Measurements from ENCODE around the gene KRTAP5-3. TPM values are rescaled to one million over a fixed set of nuclear protein-coding genes. Genes with fewer than 3 reads are reported as not detected.

The KRTAP5-3 gene
- total and polyA plus RNA-seq, 2 of the 8 experiments (the other 6 are each of a cell fraction or from before 2014, with no cell fraction given): not detected

DNA sequence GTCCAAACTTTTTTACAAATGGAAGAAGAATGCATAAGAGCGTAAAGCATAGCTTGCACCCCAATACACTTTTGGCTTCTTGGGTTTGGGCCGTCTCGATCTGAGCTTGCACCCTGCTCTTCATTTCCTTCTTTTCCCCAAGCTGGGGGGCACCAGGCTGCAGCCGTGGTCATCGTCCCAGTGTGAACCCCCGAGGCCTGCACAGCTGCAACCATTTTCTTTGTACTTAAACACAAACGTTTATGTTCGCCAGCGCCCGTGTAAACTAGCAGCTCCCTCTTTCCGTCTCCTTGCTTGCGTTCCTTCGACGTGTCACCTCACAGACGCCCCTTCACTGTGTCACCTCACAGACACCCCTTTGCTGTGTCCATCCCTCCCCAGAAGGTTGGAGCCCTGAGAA lies 31.4 kb upstream of the KRTAP5-3 start:
- no peak overlapping the region for H3K56ac ChIP-seq (replicated peaks; ENCODE audit: insufficient read length, low read depth, low read length)
- H3K4ac ChIP-seq (replicated peaks; ENCODE audit: insufficient read length, low read depth, low read length): no peak overlapping the region
- no peaks in the 10 kb centered on the region for H3K79me2 ChIP-seq (ENCODE audit: control insufficient read depth in 1 of 2, insufficient read depth in 2 of 2, low read length in 2 of 2)
- H3K4me1 ChIP-seq (replicated peaks in 1 of 4; ENCODE audit: control insufficient read depth in 3 of 4, insufficient read depth in 4 of 4, low read length in 3 of 4): no peaks in the 10 kb centered on the region; a peak in 1 of 7 replicates
- no peaks in the 10 kb centered on the region for H3K9me3 ChIP-seq (ENCODE audit: insufficient read depth in 2 of 2, low read depth in 1 of 2, low read length in 1 of 2)
- no peak overlapping the region for H2BK20ac ChIP-seq (ENCODE audit: low read length)
- ChIA-PET POLR2A (ENCODE audit: partially characterized antibody) (no interaction called here), CTCF (ENCODE audit: partially characterized antibody) (interaction anchor here (0.7 to 4.9 kb wide), 37 partner anchors 8 to 517 kb away, joined by 3 to 47 read pairs (median 4); partner anchors contain the start of genes KRTAP5-3 and KRTAP5-5)
- no peaks in the 10 kb centered on the region for H3K79me1 ChIP-seq (ENCODE audit: low read depth, low read length)
- 0 out of 2 replicates have a peak overlapping the region, but pooled peaks have one; percentile 27 for H2BK12ac ChIP-seq (ENCODE audit: low read depth, low read length)
- no peaks in the 10 kb centered on the region; the same call in 1 of the 2 replicates for H3K23me2 ChIP-seq (ENCODE audit: low read depth, low read length)
- H2BK15ac ChIP-seq (ENCODE audit: low read length): no peak overlapping the region
- no peak overlapping the region for H3K27ac ChIP-seq (ENCODE audit: low read depth, low read length)
- no peak for DNase-seq (ENCODE audit: low read depth in 1 of 2, low spot score in 2 of 2)
- no peak overlapping the region; the same call in 1 of the 2 replicates for H4K8ac ChIP-seq (ENCODE audit: extremely low read depth, insufficient read depth, low read length)
- H2AK5ac ChIP-seq (ENCODE audit: low read depth, low read length): no peak overlapping the region
- no peak overlapping the region for H4K91ac ChIP-seq (replicated peaks; ENCODE audit: insufficient read length, low read length)
- WGBS, 2 experiments (ENCODE audit: extremely low coverage in 1 of 2, insufficient coverage in 1 of 2, insufficient read length in 1 of 2, insufficient replicate concordance in 2 of 2, low coverage in 1 of 2, low lambda C conversion rate in 2 of 2, missing lambda C conversion rate in 1 of 2): 77% methylated on average over 15 of the region's 15 CpGs; no CpG with 5 or more reads in 1 of the 2 experiments
- no peak overlapping the region for H2BK120ac ChIP-seq (replicated peaks; ENCODE audit: low read depth, low read length)
- FAIRE-seq: no peak
- no peaks in the 10 kb centered on the region for H3K36me3 ChIP-seq (ENCODE audit: control insufficient read depth in 2 of 4, insufficient read depth in 4 of 4, low read length in 3 of 4)
- TF ChIP-seq KDM4A (IDR thresholded peaks at IDR 0.05; ENCODE audit: low read depth, low read length, severe bottlenecking): no peak
- TF ChIP-seq RAD21 (IDR thresholded peaks at IDR 0.05 in 1 of 2, conservative IDR thresholded peaks at IDR 0.05 in 1 of 2; ENCODE audit: low read depth in 2 of 2, low read length in 2 of 2): no peak
- H3K9ac ChIP-seq (replicated peaks in 1 of 4; ENCODE audit: extremely low read depth in 1 of 4, low read depth in 3 of 4, low read length in 3 of 4): no peak overlapping the region
- no peak overlapping the region for H3K23ac ChIP-seq (ENCODE audit: insufficient read length)
- peak overlapping the region; percentile 44; the same call in 1 of the 2 replicates for H2BK5ac ChIP-seq (ENCODE audit: low read depth, low read length)
- H3K27me3 ChIP-seq (replicated peaks in 1 of 4; ENCODE audit: control insufficient read depth in 3 of 4, extremely low read depth in 1 of 4, insufficient read depth in 3 of 4, low read length in 3 of 4): no peaks in the 10 kb centered on the region; a peak in 1 of 7 replicates
- no peak overlapping the region for H3K4me3 ChIP-seq (ENCODE audit: extremely low read depth in 1 of 4, insufficient read depth in 2 of 4, low read depth in 3 of 4, low read length in 4 of 4)
- H2AFZ ChIP-seq (ENCODE audit: low read length): 0 out of 2 replicates have a peak overlapping the region, but pooled peaks have one; percentile 34
- H3K14ac ChIP-seq (ENCODE audit: insufficient read length): no peak overlapping the region
- H3K18ac ChIP-seq (ENCODE audit: extremely low read depth, low read length): no peak overlapping the region; the same call in 1 of the 2 replicates
- H4K20me1 ChIP-seq (replicated peaks in 1 of 2; ENCODE audit: control insufficient read depth in 1 of 2, insufficient read depth in 2 of 2, low read length in 2 of 2): no peaks in the 10 kb centered on the region
- no peak overlapping the region for H3K4me2 ChIP-seq (ENCODE audit: insufficient read depth in 1 of 2, low read depth in 2 of 2, low read length in 2 of 2)
- H4K5ac ChIP-seq (ENCODE audit: insufficient read length, low read depth, low read length): no peak overlapping the region

Measured in H1 (cell line).